NCI-H69 (cell line): ENCODE results near the gene SLC43A2.
A peak's percentile ranks its signal among the peaks of the same experiment; 100 is the strongest.
"Not testable (repeated sequence)": the region's sequence is repeated elsewhere in the genome, so short reads cannot be mapped to it uniquely, and the experiment has no call there.

Experiments used
- DNase-seq: peaks from one replicate; lab custom pipeline; 2025; lab: John Stamatoyannopoulos, UW

Gene SLC43A2

GRCh38 chr17:1590029-1590746 is 38.4 kb downstream of the SLC43A2 start:
- no peak for DNase-seq

DNA sequence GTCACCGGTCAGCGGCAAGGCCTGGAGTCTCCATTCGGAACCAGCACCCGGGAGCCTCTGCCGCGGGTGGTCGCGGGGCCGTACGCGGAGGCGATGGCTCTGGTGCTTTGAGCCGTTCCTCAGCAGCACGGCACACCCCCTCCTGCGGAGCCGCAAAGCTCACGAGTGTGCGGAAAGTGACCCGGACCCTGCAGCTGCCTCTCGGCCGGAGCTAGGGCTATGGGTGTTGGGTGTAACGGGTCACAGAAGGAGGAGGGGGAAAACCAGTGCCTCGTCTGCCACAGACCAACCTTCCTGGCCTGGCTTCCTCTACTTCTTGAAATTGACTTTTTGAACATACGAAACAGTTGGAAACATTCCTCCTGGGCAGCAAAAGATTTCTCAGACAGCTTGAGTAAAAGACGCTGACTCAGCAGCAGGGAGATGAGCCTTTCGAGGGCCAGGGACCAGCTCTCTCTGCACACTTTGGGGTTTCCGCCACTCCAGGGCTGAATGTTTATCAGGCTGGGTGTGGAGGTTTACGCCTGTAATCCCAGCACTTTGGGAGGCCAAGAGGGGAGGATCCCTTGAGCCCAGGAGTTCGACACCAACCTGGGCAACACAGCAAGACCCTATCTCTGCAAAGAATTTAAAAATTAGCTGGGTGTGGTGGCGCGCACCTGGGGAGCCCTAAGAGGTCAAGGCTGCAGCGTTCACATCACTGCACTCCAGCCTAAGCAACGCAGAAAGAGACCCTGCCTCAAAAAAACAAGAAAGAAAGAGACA is 39.6 kb downstream of the SLC43A2 start:
- no peak for DNase-seq

GRCh38 chr17:1584167-1584566 is 44.5 kb downstream of the SLC43A2 start:
- no peak for DNase-seq

DNA sequence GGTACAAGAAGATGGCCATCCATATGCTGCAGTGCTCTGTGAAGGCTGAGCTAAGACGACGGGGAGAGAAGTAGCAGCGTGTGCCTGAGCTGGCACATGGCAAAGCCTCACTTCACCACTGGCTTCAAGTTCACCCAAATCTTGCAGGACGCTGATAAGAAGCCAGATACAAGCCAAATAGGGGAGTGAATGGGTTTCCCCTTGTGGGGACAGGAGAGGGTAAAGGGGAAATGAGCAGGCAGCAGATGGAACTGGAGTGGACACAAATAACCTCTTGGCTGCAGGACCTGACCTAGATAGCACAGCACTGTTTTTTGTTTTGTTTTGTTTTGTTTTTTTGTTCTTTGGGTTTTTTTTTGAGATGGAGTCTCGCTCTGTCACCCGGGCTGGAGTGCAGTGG is 45.1 kb downstream of the SLC43A2 start:
- DNase-seq = no peak

- no peak for DNase-seq
These were observed 46.3 kb downstream of the SLC43A2 start for GRCh38 chr17:1582374-1582773.

DNA sequence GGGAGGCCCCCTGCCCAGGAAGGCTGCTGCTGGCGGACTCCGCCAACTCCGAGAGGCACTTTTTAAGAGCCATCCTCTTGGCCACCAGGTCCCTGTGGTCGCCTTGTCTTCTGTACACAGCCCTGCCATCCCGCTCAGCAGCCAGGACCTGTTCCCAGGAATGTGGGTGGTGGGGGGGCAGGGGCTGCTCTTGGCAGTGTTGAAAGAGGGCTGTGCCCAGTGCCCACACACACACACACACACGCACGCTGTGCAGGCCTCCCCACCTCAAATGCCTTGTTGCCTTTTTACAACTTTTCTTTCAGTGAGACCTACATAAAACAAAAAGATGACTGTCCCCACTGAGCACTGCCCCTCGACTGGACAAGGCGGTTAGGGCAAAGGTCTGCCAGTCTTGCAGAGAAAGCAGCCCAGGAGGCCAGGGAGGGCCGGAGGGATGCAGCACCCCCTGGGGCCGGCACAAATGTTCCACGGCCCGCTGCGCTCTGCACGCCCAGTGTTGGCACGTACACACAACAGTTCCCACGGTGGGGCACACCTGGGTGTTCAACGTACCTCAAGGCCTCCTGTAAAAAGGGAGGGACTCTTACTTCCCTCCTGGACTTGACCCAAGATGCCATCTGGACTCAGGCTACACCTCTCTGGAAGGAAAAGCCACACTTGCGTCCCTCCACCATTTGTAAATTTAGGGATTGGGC is 47.5 kb downstream of the SLC43A2 start:
- no peak for DNase-seq

- DNase-seq = no peak
These were observed 50.6 kb downstream of the SLC43A2 start for GRCh38 chr17:1578029-1578428.

DNA sequence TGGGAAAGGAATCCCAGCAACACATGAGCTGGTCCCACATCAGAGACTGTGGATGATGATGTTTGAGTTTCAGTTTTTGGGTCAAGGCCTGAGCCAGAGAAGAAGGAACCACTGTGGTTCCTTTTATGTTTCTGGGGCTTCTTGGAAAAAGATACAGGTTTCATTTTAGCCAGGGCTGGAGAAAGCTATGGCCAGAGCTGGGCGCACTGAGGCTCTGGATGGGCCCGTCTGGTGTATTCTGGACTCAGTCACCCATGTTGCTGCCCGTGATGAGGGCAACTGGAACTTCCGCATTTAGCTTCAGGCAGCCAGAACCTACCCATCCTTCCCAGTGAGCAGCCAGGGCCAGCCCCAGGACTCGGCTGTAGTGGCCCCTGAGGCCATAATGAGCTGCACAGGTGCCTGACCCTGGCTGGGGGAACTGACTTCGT is 51.0 kb downstream of the SLC43A2 start:
- DNase-seq = no peak

- no peak for DNase-seq
These were observed 51.5 kb downstream of the SLC43A2 start for GRCh38 chr17:1577182-1577581.

DNA sequence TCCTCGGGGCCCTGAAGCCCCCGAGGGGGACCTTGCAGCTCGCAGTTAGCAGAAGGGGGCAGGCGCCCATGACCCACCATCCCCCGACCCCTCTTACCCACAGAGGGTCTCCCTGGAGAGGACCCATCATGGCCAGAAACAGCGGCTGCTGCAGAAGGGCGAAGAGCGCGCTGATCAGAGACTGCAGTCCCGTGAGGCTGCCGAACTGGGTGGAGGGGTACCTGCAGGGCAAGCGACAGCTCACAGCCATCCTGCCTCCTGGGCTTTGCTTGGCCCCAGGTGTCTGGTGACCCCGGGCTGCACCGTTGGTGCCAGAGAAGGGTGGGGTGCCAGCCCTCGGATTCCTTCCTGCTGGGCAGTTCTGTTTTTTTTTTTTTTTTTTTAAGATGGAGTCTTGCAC is 52.1 kb downstream of the SLC43A2 start:
- no peak for DNase-seq

- DNase-seq = no peak
These were observed 53.8 kb downstream of the SLC43A2 start for GRCh38 chr17:1574697-1575471.

DNA sequence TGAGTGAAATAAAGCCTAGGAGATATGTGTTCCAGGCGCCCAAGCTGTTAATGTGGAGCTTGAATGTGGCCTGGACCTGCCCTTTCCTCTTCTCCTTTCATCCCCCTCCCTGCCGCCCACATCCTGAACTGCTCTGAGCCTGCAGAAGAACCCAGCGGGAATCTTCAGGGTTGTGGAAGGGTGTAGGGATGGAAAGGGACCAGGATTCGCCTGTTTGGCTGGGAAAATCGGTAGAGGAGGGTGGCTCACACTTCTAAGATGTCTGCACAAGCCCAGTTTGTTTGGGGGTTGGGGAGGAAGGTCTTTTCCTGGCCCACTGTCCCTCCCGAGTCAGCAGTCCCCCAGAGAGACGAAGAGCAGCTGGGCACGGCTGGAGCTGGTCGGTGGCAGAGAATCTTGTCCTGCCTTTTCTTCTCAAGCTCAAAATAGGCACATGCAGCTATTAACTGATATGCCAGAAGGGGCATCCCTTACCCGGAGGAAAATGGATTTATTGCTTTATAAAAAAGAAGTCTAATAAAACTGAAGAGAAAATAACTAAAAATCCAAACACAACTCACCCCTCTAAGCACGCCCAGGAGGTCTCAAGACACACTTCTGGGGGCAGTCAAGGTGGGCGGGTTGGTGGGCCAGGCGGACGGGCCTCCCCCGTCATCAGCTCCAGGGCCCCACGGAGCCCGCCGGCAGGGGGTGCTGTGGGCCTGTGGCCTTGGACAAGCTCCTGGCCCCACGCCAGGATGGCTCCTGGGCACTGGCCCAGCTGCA is 54.5 kb downstream of the SLC43A2 start:
- DNase-seq = peak; percentile 62

DNA sequence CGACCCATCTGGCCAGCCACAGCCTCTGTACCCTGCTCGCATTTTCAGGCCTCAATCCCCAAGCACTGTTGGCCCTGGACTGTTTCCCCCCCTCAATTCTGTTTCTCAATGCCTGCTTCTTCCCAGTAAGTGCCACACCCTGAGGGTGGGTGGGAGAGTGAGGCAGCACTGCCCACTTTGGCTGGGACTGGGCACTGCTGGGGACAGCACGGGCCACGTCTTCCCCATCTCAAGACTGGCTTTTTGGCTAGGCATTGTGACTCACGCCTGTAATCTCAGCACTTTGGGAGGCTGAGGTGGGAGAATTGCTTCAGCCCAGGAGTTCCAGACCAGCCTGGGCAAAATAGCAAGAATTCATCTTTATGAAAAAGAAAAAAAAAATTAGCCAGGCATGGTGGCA is 56.0 kb downstream of the SLC43A2 start:
- DNase-seq = not testable (repeated sequence)

DNA sequence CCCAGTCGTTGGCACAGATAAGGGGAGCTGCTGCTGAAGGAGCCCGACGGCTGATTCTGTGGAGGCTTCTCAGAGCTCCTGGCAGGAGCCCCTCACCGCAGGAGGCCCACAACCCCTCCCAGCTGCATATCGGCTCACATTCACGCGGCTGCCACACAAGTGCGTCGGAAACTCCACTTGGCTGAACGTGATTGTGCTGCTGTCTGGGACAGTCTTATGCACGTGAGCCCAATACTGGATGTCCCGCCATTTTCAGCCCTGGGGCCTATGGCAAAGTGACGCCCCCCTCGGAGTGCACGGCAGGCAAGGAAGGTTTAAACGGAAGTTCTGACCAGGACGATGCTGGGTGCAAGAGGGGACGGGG is 57.3 kb downstream of the SLC43A2 start:
- no peak for DNase-seq

DNA sequence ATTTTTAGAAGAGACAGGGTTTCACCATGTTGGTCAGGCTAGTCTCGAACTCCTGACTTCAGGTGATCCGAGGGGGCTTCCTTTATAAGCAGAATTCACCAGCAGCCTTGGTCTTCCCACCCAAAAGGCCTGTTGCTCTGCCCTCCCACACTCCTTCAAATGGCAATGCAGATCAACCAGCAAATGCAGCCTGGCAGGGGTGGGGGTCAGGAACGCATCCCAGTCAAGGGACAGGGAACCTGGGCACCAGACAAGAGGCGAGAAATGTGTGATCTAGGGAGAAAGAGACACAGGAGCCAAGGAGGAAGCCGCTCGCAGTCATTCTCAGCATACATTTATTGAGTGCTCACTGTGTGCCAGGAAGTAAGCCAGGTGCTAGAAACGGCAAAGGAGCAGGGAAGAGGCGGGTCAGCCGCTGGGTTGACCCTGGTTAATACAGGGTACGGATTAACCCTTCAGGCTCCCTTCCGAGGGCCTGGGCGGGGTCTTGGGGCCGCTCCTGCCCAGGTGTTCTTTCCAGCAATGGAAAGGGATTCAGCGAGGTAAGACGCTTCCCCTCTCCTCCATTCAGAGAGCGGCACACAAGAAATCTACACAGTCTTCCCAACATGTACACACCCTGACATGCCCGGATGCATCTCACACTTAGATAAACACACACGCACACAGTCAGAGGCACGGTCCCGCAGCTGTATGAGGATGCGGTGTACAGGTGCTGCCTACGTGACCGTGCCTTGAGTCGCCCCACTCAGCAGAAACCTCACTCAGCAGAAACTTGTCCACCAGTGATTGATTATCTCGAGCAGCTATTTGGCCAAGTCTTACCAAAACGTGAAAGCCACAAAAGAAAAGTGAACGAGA is 59.5 kb downstream of the SLC43A2 start:
- peak; percentile 34 for DNase-seq

- no peak for DNase-seq
These were observed 62.0 kb downstream of the SLC43A2 start for GRCh38 chr17:1566505-1567199.

- DNase-seq = no peak
These were observed 62.8 kb downstream of the SLC43A2 start for GRCh38 chr17:1565877-1566276.

DNA sequence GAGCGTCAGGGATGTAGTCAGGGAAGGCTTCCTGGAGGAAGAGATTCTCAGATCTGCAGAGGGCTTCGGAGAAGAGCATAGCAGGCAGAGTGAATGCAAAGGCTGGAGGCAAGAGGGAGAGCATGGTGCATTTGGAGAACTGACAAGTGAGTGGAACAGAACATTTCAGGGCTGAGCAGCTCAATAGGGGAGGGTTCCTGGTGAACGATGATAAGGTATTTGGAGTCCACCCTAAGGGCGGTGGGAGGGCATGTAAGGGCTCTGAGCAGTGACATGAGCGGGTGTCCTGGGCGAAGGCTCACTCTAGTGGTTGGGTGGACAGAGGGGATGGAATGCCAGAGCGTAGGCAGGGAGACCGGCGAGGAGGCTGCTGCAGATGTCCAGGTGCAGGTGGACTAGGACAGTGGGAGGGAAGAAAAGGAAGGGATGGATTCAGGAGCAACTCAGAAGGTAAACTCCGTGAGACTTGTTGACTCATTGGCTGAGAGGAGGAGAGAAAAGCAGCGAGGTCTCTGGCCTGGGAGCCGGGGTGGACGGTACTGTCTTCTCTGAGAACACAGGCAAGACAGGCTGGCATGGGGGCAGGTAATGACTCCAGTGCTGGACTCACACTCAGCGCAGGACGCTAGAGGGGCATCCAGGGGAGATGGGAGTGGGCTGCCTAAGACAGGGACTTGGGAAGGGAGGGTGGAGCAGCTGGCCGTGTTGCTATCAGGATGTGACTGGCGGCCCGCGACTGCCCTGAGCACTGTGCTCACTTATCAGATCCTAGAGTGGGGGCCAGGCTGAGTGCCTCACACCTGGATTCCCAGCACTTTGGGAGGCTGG is 64.6 kb downstream of the SLC43A2 start:
- peak; percentile 39 for DNase-seq

- DNase-seq = peak; percentile 53
These were observed 65.2 kb downstream of the SLC43A2 start for GRCh38 chr17:1563471-1563785.
